Esophagus muscularis mucosa (tissue), 4 donors: ENCODE data around the gene GATAD1.
"Not testable (repeated sequence)": the region's sequence is repeated elsewhere in the genome, so short reads cannot be mapped to it uniquely, and the experiment has no call there.

Source experiments
- EP300 ChIP-seq: sonication (generic); formaldehyde crosslinking; IDR thresholded peaks from one replicate; pipeline ENCODE4 v1.6.1; 2017; ENCODE audit warnings: antibody characterized with exemption
- POLR2A ChIP-seq: fragments of 450-650 bp; IDR thresholded peaks from one replicate; pipeline ENCODE4 v1.6.1; 2017; ENCODE audit warnings: antibody characterized with exemption, moderate library complexity, mild to moderate bottlenecking, low read depth
- TF ChIP-seq, protein P1 (sequence below), 3 experiments: fragments of 200-600 bp in 2 of 3; fragments of 450-650 bp in 1 of 3; sonication (generic) in 2 of 3; IDR thresholded peaks; one replicate each; pipeline ENCODE4 v1.5.1; 2017 to 2019; ENCODE audit warnings: antibody characterized with exemption in 3 of 3, mild to moderate bottlenecking in 2 of 3, moderate library complexity in 1 of 3

DNA sequence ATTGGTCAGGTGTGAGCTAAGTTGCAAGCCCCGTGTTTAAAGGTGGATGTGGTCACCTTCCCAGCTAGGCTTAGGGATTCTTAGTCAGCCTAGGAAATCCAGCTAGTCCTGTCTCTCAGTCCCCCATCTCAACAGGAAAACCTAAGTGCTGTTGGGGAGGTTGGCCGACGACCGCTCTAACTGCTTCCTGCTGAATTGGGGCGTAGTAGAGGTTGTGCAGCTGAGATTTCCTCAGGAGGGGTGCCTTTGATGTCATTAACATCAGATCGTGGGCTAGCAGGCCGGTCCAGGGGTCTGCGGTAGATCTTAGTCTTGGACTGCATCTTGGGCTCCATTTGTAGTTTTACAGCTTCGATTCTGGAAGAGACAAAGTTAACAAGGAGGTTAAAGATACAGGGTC lies 21.3 kb downstream of the GATAD1 start:
- TF ChIP-seq, protein P1, sequence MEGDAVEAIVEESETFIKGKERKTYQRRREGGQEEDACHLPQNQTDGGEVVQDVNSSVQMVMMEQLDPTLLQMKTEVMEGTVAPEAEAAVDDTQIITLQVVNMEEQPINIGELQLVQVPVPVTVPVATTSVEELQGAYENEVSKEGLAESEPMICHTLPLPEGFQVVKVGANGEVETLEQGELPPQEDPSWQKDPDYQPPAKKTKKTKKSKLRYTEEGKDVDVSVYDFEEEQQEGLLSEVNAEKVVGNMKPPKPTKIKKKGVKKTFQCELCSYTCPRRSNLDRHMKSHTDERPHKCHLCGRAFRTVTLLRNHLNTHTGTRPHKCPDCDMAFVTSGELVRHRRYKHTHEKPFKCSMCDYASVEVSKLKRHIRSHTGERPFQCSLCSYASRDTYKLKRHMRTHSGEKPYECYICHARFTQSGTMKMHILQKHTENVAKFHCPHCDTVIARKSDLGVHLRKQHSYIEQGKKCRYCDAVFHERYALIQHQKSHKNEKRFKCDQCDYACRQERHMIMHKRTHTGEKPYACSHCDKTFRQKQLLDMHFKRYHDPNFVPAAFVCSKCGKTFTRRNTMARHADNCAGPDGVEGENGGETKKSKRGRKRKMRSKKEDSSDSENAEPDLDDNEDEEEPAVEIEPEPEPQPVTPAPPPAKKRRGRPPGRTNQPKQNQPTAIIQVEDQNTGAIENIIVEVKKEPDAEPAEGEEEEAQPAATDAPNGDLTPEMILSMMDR (IDR thresholded peaks at IDR 0.05): not testable (repeated sequence)
- TF ChIP-seq EP300, POLR2A: not testable (repeated sequence)
